ENCODE data around the gene IRF2BP2.

GRCh38 chr1:234656070-234656895 is 46.3 kb upstream of the IRF2BP2 start:
- TF ChIP-seq CTCF (IDR thresholded peaks at IDR 0.05) = no peak
- TF ChIP-seq POLR2A (IDR thresholded peaks at IDR 0.05) = no peak

Data from tibial nerve (tissue), 3 donors.